GM23338 (cell line): Measurements from ENCODE around the gene TCEAL3. TPM values are rescaled to one million over a fixed set of nuclear protein-coding genes. Genes with fewer than 3 reads are reported as not detected.

Source experiments
- ATAC-seq: fragments of 200-7000 bp; cut with Tn5 transposase; 3 replicates; pipeline ENCODE4 v1.9.1; 2020
- DNase-seq: peaks from one replicate; pipeline ENCODE4 v3.0.0-alpha.2; 2015; ENCODE audit warnings: low spot score
- H2AFZ ChIP-seq: fragments of 200-600 bp; sonication (generic); 2 replicates; pipeline ENCODE4 v1.8.0; 2016; ENCODE audit warnings: antibody characterized with exemption, mild to moderate bottlenecking, moderate library complexity
- H3F3A ChIP-seq: fragments of 200-600 bp; sonication (generic); replicated peaks from 2 replicates; pipeline ENCODE4 v1.8.0; 2017; ENCODE audit warnings: antibody characterized with exemption, mixed run types, low read depth
- H3K27ac ChIP-seq: fragments of 200-600 bp; sonication (generic); 2 replicates; pipeline ENCODE4 v1.6.1; 2016; ENCODE audit warnings: low read depth
- H3K27me3 ChIP-seq: fragments of 200-600 bp; sonication (generic); 2 replicates; pipeline ENCODE4 v1.8.0; 2016; ENCODE audit warnings: mild to moderate bottlenecking, mixed run types, moderate library complexity; ENCODE audit not compliant: insufficient read depth
- H3K36me3 ChIP-seq: fragments of 200-600 bp; sonication (generic); 2 replicates; pipeline ENCODE4 v1.8.0; 2016; ENCODE audit warnings: mild to moderate bottlenecking; ENCODE audit not compliant: insufficient read depth
- H3K4me1 ChIP-seq: fragments of 200-600 bp; sonication (generic); 2 replicates; pipeline ENCODE4 v1.8.0; 2016; ENCODE audit warnings: mild to moderate bottlenecking, moderate library complexity; ENCODE audit not compliant: insufficient read depth
- H3K4me2 ChIP-seq: fragments of 200-600 bp; sonication (generic); 2 replicates; pipeline ENCODE4 v1.7.1; 2017; ENCODE audit warnings: mixed run types
- H3K4me3 ChIP-seq: fragments of 200-600 bp; sonication (generic); 2 replicates; pipeline ENCODE4 v1.6.1; 2016; ENCODE audit warnings: mixed run types
- H3K79me2 ChIP-seq: fragments of 200-600 bp; sonication (generic); replicated peaks from 2 replicates; pipeline ENCODE4 v1.8.0; 2017; ENCODE audit warnings: mild to moderate bottlenecking; ENCODE audit not compliant: insufficient read depth
- H3K9me2 ChIP-seq: fragments of 200-600 bp; sonication (generic); 2 replicates; pipeline ENCODE4 v1.8.0; 2017; ENCODE audit not compliant: insufficient read depth
- H4K20me1 ChIP-seq: fragments of 200-600 bp; sonication (generic); replicated peaks from 2 replicates; pipeline ENCODE4 v1.8.0; 2017; ENCODE audit warnings: mild to moderate bottlenecking; ENCODE audit not compliant: insufficient read depth
- H3K27ac Mint-ChIP-seq: 2 replicates; pipeline ENCODE4 v1.8.0; 2020; ENCODE audit warnings: inconsistent platforms, mild to moderate bottlenecking, moderate library complexity, mixed read lengths
- H3K27me3 Mint-ChIP-seq: 3 replicates; pipeline ENCODE4 v1.8.0; 2022; ENCODE audit warnings: low read depth, mild to moderate bottlenecking, moderate library complexity, mixed read lengths, inconsistent platforms; ENCODE audit not compliant: insufficient read depth, poor library complexity
- H3K36me3 Mint-ChIP-seq: 3 replicates; pipeline ENCODE4 v1.8.0; 2021; ENCODE audit warnings: low read depth, mild to moderate bottlenecking, inconsistent platforms, moderate library complexity, mixed read lengths
- H3K4me1 Mint-ChIP-seq: 3 replicates; pipeline ENCODE4 v1.8.0; 2020; ENCODE audit warnings: mild to moderate bottlenecking, inconsistent platforms, mixed read lengths
- H3K4me3 Mint-ChIP-seq: 3 replicates; pipeline ENCODE4 v1.8.0; 2021; ENCODE audit warnings: moderate library complexity, mild to moderate bottlenecking, inconsistent platforms, mixed read lengths
- H3K9me3 Mint-ChIP-seq: 3 replicates; pipeline ENCODE4 v1.8.0; 2020; ENCODE audit warnings: moderate library complexity, mild to moderate bottlenecking, inconsistent platforms, mixed read lengths
- CTCF ChIP-seq, 2 experiments: fragments of 200-600 bp in 1 of 2; sonication (generic) in 1 of 2; conservative IDR thresholded peaks; 2 replicates each; pipeline versions ENCODE4 v1.5.1 to v1.6.1; 2016 to 2017; ENCODE audit warnings: antibody characterized with exemption in 2 of 2, low read depth in 2 of 2, mild to moderate bottlenecking in 2 of 2, moderate library complexity in 1 of 2
- EZH2phosphoT487 ChIP-seq: fragments of 200-600 bp; sonication (generic); IDR thresholded peaks from one replicate; pipeline ENCODE4 v1.8.1; 2018; ENCODE audit warnings: antibody characterized with exemption; ENCODE audit not compliant: unreplicated experiment
- NANOG ChIP-seq: IDR thresholded peaks from 2 replicates; pipeline ENCODE4 v1.6.1; 2016; ENCODE audit warnings: antibody characterized with exemption, borderline replicate concordance
- STAT1 ChIP-seq: IDR thresholded peaks from one replicate; pipeline ENCODE4 v1.6.1; 2016; ENCODE audit warnings: antibody characterized with exemption; ENCODE audit not compliant: unreplicated experiment
- ZNF331 ChIP-seq: fragments of 250-450 bp; sonication (Bioruptor Pico); IDR thresholded peaks from 2 replicates; pipeline ENCODE4 v1.5.0; 2020; ENCODE audit warnings: low read depth, mild to moderate bottlenecking, moderate library complexity
- ZNF462 ChIP-seq: fragments of 250-450 bp; sonication (Bioruptor Pico); IDR thresholded peaks from 2 replicates; pipeline ENCODE4 v1.5.0; 2020; ENCODE audit warnings: mild to moderate bottlenecking, moderate library complexity
- polyA plus RNA-seq: library from polyadenylated mRNA; unstranded; fragments of >200 nt; fragmentation: Nextera tagmentation; extraction: Ambion mirVana; gene quantifications from 2 replicates; pipeline ENCODE4 v1.2.1, GENCODE V29; 2016
- total RNA-seq: library from RNA; depleted of rRNA; stranded (reverse); fragments of >200 nt; shearing (Covaris generic); gene quantifications from 2 replicates; pipeline ENCODE4 v1.2.3, GENCODE V29; 2014
- TF ChIP-seq, protein P1 (sequence below): IDR thresholded peaks from one replicate; pipeline ENCODE4 v1.6.1; 2018; ENCODE audit warnings: antibody characterized with exemption; ENCODE audit not compliant: unreplicated experiment

TCEAL3 gene
- total and polyA plus RNA-seq, 2 experiments from 2014 or later, result 5.2 to 31.1 TPM

DNA sequence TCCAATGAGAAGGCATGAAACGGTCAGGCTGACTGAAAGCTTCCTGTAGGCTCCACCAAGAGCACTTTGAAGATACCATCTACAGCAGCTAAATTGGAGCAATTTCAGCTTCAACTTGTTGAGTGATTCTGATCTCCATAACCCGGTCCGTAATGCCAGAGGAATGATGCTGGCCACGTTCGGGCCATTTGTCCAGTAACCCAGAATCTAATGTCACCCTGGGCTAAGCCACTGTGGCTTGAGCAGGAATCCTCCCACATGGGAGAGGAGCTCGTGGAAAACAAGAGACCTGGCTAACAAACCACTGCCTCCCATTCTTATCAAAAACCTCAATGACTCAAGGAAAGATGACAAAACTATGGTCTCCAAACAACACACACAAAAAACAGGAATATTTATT, 36.6 kb upstream of the TCEAL3 start (continued):
- TF ChIP-seq NANOG (no peak), EZH2phosphoT487 (no peak)
- TF ChIP-seq, protein P1, sequence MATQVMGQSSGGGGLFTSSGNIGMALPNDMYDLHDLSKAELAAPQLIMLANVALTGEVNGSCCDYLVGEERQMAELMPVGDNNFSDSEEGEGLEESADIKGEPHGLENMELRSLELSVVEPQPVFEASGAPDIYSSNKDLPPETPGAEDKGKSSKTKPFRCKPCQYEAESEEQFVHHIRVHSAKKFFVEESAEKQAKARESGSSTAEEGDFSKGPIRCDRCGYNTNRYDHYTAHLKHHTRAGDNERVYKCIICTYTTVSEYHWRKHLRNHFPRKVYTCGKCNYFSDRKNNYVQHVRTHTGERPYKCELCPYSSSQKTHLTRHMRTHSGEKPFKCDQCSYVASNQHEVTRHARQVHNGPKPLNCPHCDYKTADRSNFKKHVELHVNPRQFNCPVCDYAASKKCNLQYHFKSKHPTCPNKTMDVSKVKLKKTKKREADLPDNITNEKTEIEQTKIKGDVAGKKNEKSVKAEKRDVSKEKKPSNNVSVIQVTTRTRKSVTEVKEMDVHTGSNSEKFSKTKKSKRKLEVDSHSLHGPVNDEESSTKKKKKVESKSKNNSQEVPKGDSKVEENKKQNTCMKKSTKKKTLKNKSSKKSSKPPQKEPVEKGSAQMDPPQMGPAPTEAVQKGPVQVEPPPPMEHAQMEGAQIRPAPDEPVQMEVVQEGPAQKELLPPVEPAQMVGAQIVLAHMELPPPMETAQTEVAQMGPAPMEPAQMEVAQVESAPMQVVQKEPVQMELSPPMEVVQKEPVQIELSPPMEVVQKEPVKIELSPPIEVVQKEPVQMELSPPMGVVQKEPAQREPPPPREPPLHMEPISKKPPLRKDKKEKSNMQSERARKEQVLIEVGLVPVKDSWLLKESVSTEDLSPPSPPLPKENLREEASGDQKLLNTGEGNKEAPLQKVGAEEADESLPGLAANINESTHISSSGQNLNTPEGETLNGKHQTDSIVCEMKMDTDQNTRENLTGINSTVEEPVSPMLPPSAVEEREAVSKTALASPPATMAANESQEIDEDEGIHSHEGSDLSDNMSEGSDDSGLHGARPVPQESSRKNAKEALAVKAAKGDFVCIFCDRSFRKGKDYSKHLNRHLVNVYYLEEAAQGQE, result no peak

- Mint-ChIP-seq H3K4me1 (no peaks in the 10 kb centered on the region), H3K9me3 (no peaks in the 10 kb centered on the region), H3K27ac (no peak overlapping the region), H3K36me3 (no peaks in the 10 kb centered on the region), H3K27me3 (no peaks in the 10 kb centered on the region), H3K4me3 (no peak overlapping the region)
- Histone ChIP-seq H3K79me2 (no peaks in the 10 kb centered on the region), H3K27me3 (no peaks in the 10 kb centered on the region), H3K4me1 (no peaks in the 10 kb centered on the region), H3K27ac (no peak overlapping the region), H3F3A (no peaks in the 10 kb centered on the region), H2AFZ (no peak overlapping the region), H3K36me3 (no peaks in the 10 kb centered on the region), H4K20me1 (no peaks in the 10 kb centered on the region), H3K4me3 (no peak overlapping the region), H3K4me2 (no peak overlapping the region), H3K9me2 (no peaks in the 10 kb centered on the region)
- TF ChIP-seq ZNF331 (CRISPR knock-in tag) (no peak), CTCF (conservative IDR thresholded peaks at IDR 0.05; ENCODE audit: low read depth in 2 of 2) (no peak), ZNF462 (no peak), STAT1 (no peak)
- DNase-seq (no peak), ATAC-seq (no peak)
Observed at GRCh38 chrX:103571726-103572125, 36.0 kb upstream of the TCEAL3 start.
